GM23248 (cell line): ENCODE measurements around the gene MIP. TPM values are rescaled to one million over a fixed set of nuclear protein-coding genes. Genes with fewer than 3 reads are reported as not detected.

Experiments
- DNase-seq: peaks from one replicate; pipeline ENCODE4 v3.0.0-alpha.2; 2015
- H2AFZ ChIP-seq: fragments of 200-600 bp; sonication (generic); 2 replicates; pipeline ENCODE4 v1.6.1; 2016; ENCODE audit warnings: antibody characterized with exemption
- H3F3A ChIP-seq: fragments of 200-600 bp; sonication (generic); 2 replicates; pipeline ENCODE4 v1.6.1; 2016; ENCODE audit warnings: mild to moderate bottlenecking, antibody characterized with exemption, mixed run types; ENCODE audit not compliant: insufficient read depth
- H3K27ac ChIP-seq: fragments of 200-600 bp; sonication (generic); 2 replicates; pipeline ENCODE4 v1.5.1; 2016; ENCODE audit warnings: mild to moderate bottlenecking
- H3K27me3 ChIP-seq: fragments of 200-600 bp; sonication (generic); replicated peaks from 2 replicates; pipeline ENCODE4 v1.6.1; 2016; ENCODE audit warnings: mild to moderate bottlenecking; ENCODE audit not compliant: insufficient read depth
- H3K36me3 ChIP-seq: fragments of 200-600 bp; sonication (generic); 2 replicates; pipeline ENCODE4 v1.6.1; 2016; ENCODE audit warnings: low read depth, mild to moderate bottlenecking
- H3K4me1 ChIP-seq: fragments of 200-600 bp; sonication (generic); 2 replicates; pipeline ENCODE4 v1.6.1; 2016; ENCODE audit warnings: mild to moderate bottlenecking; ENCODE audit not compliant: insufficient read depth
- H3K4me2 ChIP-seq: fragments of 200-600 bp; sonication (generic); one replicate; pipeline ENCODE4 v1.6.1; 2016; ENCODE audit warnings: mild to moderate bottlenecking; ENCODE audit not compliant: unreplicated experiment
- H3K4me3 ChIP-seq: fragments of 200-600 bp; sonication (generic); 2 replicates; pipeline ENCODE4 v1.5.1; 2016; ENCODE audit warnings: mild to moderate bottlenecking
- H3K79me2 ChIP-seq: fragments of 200-600 bp; sonication (generic); 2 replicates; pipeline ENCODE4 v1.6.1; 2016; ENCODE audit warnings: mild to moderate bottlenecking; ENCODE audit not compliant: insufficient read depth
- H3K9ac ChIP-seq: fragments of 200-600 bp; sonication (generic); 2 replicates; pipeline ENCODE4 v1.6.1; 2016; ENCODE audit warnings: mild to moderate bottlenecking
- H3K9me2 ChIP-seq: fragments of 200-600 bp; sonication (generic); 2 replicates; pipeline ENCODE4 v1.6.1; 2016; ENCODE audit warnings: mixed run types, mild to moderate bottlenecking, moderate library complexity; ENCODE audit not compliant: insufficient read depth
- H3K9me3 ChIP-seq: fragments of 200-600 bp; sonication (generic); one replicate; pipeline ENCODE4 v1.6.1; 2017; ENCODE audit warnings: low read depth
- H4K20me1 ChIP-seq: fragments of 200-600 bp; sonication (generic); 2 replicates; pipeline ENCODE4 v1.6.0; 2016; ENCODE audit not compliant: insufficient read depth
- EZH2 ChIP-seq: fragments of 200-600 bp; sonication (generic); IDR thresholded peaks from 2 replicates; pipeline ENCODE4 v1.6.1; 2018; ENCODE audit warnings: antibody characterized with exemption, mild to moderate bottlenecking; ENCODE audit not compliant: insufficient read depth, poor library complexity, severe bottlenecking
- EZH2phosphoT487 ChIP-seq: fragments of 200-600 bp; sonication (generic); IDR thresholded peaks from 2 replicates; pipeline ENCODE4 v1.6.1; 2018; ENCODE audit warnings: antibody characterized with exemption, moderate library complexity, mild to moderate bottlenecking, low read depth; ENCODE audit not compliant: insufficient read depth
- WGBS, 2 experiments: methylation state at CpG; one replicate each; pipeline ENCODE4 v1.1.6; 2015 to 2017; ENCODE audit warnings: low lambda C conversion rate in 2 of 2, low coverage in 1 of 2; ENCODE audit errors: missing lambda C conversion rate in 2 of 2; 5-methylcytosine and 5-hydroxymethylcytosine counted together
- in situ Hi-C: fragments of 300-500 bp; cut with MboI; formaldehyde crosslinking; loops from 2 replicates; pipeline ENCODE4 v1.15.0; 2020
- polyA plus RNA-seq: library from polyadenylated mRNA; unstranded; fragments of >200 nt; fragmentation: Nextera tagmentation; extraction: Ambion mirVana; gene quantifications from 2 replicates; pipeline ENCODE4 v1.2.1, GENCODE V29; 2016
- total RNA-seq: library from RNA; depleted of rRNA; stranded (reverse); fragments of >200 nt; shearing (Covaris generic); gene quantifications from 2 replicates; pipeline ENCODE4 v1.2.3, GENCODE V29; 2014

MIP gene
- total and polyA plus RNA-seq, 2 experiments from 2014 or later, result not detected

GRCh38 chr12:56476972-56477432 is 22.5 kb upstream of the MIP start:
- in situ Hi-C loops, result no loop called here

DNA sequence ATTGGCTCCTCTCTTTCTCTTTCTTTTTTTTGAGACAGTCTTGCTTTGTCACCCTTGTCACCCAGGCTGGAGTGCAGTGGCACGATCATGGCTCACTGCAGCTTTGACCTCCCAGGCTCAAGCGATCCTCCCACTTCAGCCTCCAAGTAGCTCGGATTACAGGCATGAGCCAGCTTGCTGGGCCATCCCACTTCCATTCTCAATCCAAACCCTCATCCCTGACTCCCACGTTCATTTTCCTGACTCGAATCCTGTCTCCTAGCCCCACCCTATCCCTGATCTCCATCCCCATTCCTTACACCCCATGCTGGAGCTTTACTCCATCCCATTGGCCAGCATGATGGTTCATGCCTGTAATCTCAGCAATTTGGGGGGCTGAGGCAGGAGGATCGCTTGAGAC is 21.7 kb upstream of the MIP start:
- no peak overlapping the region for H3K9ac ChIP-seq
- no peaks in the 10 kb centered on the region for H3K9me3 ChIP-seq
- no peak overlapping the region for H2AFZ ChIP-seq
- no peaks in the 10 kb centered on the region for H3K27me3 ChIP-seq
- H3K27ac ChIP-seq, result no peak overlapping the region
- H3K9me2 ChIP-seq, result no peaks in the 10 kb centered on the region
- H3K4me3 ChIP-seq, result no peak overlapping the region
- no peaks in the 10 kb centered on the region for H3K36me3 ChIP-seq
- no peaks in the 10 kb centered on the region for H4K20me1 ChIP-seq
- H3K4me1 ChIP-seq, result no peaks in the 10 kb centered on the region
- 56 to 62% methylated on average over 6 of the region's 6 CpGs for WGBS, 2 experiments
- no peak overlapping the region for H3K4me2 ChIP-seq
- no peaks in the 10 kb centered on the region for H3F3A ChIP-seq
- TF ChIP-seq EZH2 (no peak), EZH2phosphoT487 (no peak)
- no peak for DNase-seq
- in situ Hi-C loops, result no loop called here
- peaks cover 3% of the 10 kb centered on the region; the same call in 1 of the 2 replicates for H3K79me2 ChIP-seq

More at GRCh38 chr12:56476972-56477432, 22.5 kb upstream of the MIP start:
- Histone ChIP-seq H3K27me3 (no peaks in the 10 kb centered on the region), H2AFZ (no peak overlapping the region), H3K27ac (no peak overlapping the region), H3K79me2 (no peaks in the 10 kb centered on the region), H3K9me3 (no peaks in the 10 kb centered on the region), H3K36me3 (no peaks in the 10 kb centered on the region), H3K9ac (no peak overlapping the region), H3K9me2 (no peaks in the 10 kb centered on the region), H3K4me2 (no peak overlapping the region), H3K4me1 (no peaks in the 10 kb centered on the region), H3K4me3 (no peak overlapping the region), H4K20me1 (no peaks in the 10 kb centered on the region), H3F3A (no peaks in the 10 kb centered on the region)
- TF ChIP-seq EZH2phosphoT487 (no peak), EZH2 (no peak)
- 100% methylated on average over 1 of the region's 1 CpG for WGBS, 2 experiments
- DNase-seq, result no peak

DNA sequence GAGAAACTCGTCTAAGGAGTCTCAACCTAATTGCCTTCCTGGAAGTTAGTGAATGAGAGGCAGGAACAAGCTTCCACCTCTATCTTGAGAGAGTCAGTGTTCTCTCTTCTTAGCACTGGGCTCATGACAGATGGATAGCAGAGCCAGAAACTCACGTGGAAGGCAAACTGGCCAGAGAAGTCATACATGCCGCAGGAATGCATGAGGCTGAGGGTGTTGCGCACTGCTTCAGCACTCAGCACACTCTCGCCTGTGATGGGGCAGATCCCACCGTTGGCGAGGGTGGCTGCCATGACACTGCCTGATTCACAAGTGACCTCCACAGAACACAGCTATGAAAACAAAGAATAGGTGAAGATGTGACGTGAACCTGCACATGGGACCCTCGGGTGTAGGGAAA is 19.9 kb upstream of the MIP start:
- TF ChIP-seq EZH2 (no peak), EZH2phosphoT487 (no peak)
- no peaks in the 10 kb centered on the region for H3K4me1 ChIP-seq
- in situ Hi-C loops, result no loop called here

DNA sequence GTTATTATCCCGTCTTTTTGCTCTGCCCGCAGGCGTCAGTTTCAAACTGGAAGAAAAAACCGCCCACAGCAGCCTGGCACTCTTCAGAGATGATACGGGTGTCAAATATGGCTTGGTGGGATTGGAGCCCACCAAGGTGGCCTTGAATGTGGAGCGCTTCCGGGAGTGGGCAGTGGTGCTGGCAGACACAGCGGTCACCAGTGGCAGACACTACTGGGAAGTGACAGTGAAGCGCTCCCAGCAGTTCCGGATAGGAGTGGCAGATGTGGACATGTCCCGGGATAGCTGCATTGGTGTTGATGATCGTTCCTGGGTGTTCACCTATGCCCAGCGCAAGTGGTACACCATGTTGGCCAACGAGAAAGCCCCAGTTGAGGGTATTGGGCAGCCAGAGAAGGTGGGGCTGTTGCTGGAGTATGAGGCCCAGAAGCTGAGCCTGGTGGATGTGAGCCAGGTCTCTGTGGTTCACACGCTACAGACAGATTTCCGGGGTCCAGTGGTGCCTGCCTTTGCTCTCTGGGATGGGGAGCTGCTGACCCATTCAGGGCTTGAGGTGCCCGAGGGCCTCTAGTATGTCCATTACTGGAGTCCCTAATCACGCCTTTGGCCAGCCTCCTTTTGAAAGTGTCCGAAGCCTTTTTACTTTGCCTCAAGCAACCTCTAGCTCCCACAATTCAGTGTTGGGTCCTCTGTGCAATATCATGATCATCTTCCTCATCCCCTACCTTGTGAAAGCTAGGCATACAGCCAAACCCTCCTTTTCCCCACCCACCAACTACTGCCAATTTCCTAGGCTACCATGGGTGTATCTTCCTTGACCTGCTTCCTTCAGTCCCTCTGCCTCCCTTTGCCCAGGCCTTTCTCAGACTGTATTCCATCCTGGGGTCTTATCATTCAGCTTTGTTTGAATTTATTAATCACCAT is 14.8 kb upstream of the MIP start:
- peaks cover 31% of the 10 kb centered on the region for H3K79me2 ChIP-seq
- peak overlapping the region; percentile 98 for H3K27ac ChIP-seq
- no peaks in the 10 kb centered on the region for H3K4me1 ChIP-seq
- H3K4me3 ChIP-seq, result peak overlapping the region; percentile 98
- H3F3A ChIP-seq, result no peaks in the 10 kb centered on the region
- peak overlapping the region; percentile 98 for H3K9ac ChIP-seq
- no peaks in the 10 kb centered on the region for H4K20me1 ChIP-seq
- WGBS, 2 experiments, result 32 to 34% methylated on average over 19 of the region's 19 CpGs
- in situ Hi-C loops, result no loop called here
- TF ChIP-seq EZH2phosphoT487, result no peak
- TF ChIP-seq EZH2, result no peak
- peak overlapping the region; percentile 89 for H3K4me2 ChIP-seq
- H3K27me3 ChIP-seq, result no peaks in the 10 kb centered on the region
- H2AFZ ChIP-seq, result peak overlapping the region; percentile 99
- H3K9me3 ChIP-seq, result no peaks in the 10 kb centered on the region
- DNase-seq, result peak; percentile 35
- no peaks in the 10 kb centered on the region for H3K9me2 ChIP-seq
- no peaks in the 10 kb centered on the region for H3K36me3 ChIP-seq

More for the DNA sequence above, 19.9 kb upstream of the MIP start:
- Histone ChIP-seq H3K9me2 (no peaks in the 10 kb centered on the region), H3K27ac (no peak overlapping the region), H2AFZ (no peak overlapping the region), H3K9ac (no peak overlapping the region), H3F3A (no peaks in the 10 kb centered on the region), H3K36me3 (no peaks in the 10 kb centered on the region), H3K27me3 (no peaks in the 10 kb centered on the region), H3K4me2 (no peak overlapping the region), H3K79me2 (peaks cover 21% of the 10 kb centered on the region), H3K9me3 (no peaks in the 10 kb centered on the region), H3K4me3 (no peak overlapping the region), H4K20me1 (no peaks in the 10 kb centered on the region)
- 79 to 82% methylated on average over 9 of the region's 9 CpGs for WGBS, 2 experiments
- DNase-seq, result no peak
